SK-N-MC (cell line): ENCODE results near the gene KRT73.

ENCODE experiments used
- DNase-seq: peaks from one replicate; pipeline ENCODE4 v3.0.0-alpha.2; 2011; ENCODE audit warnings: low read depth, low spot score
- H3K27ac ChIP-seq: fragments of 200-600 bp; sonication (generic); 2 replicates; pipeline ENCODE4 v1.5.1; 2016; ENCODE audit warnings: mixed run types
- H3K36me3 ChIP-seq: fragments of 200-600 bp; sonication (generic); 2 replicates; pipeline ENCODE4 v1.6.1; 2017; ENCODE audit warnings: antibody characterized with exemption, low read length, mixed read lengths; ENCODE audit not compliant: insufficient read depth
- H3K4me3 ChIP-seq: fragments of 200-600 bp; sonication (generic); 2 replicates; pipeline ENCODE4 v1.5.1; 2016
- H3K9ac ChIP-seq: fragments of 200-600 bp; sonication (generic); 2 replicates; pipeline ENCODE4 v1.8.0; 2017; ENCODE audit warnings: mixed run types, mixed read lengths; ENCODE audit not compliant: insufficient read length
- H3K9me3 ChIP-seq: fragments of 200-600 bp; sonication (generic); 2 replicates; pipeline ENCODE4 v1.6.1; 2017; ENCODE audit warnings: low read depth, mild to moderate bottlenecking, antibody characterized with exemption, low read length, moderate library complexity, mixed read lengths
- EZH2 ChIP-seq: fragments of 200-600 bp; sonication (generic); IDR thresholded peaks from one replicate; pipeline ENCODE4 v1.6.1; 2017; ENCODE audit warnings: antibody characterized with exemption
- FOXP2 ChIP-seq: optimal IDR thresholded peaks from 2 replicates; pipeline ENCODE3; 2011; ENCODE audit warnings: mild to moderate bottlenecking, moderate library complexity; ENCODE audit not compliant: insufficient read depth; ENCODE audit errors: extremely low read length, control extremely low read depth
- POLR2AphosphoS5 ChIP-seq: IDR thresholded peaks from 2 replicates; pipeline ENCODE4 v1.6.1; 2012; ENCODE audit warnings: mild to moderate bottlenecking, low read depth, low read length, borderline replicate concordance

KRT73 gene

GRCh38 chr12:52616680-52617402 is 1.5 kb downstream of the KRT73 start:
- no peaks in the 10 kb centered on the region for H3K9me3 ChIP-seq
- TF ChIP-seq FOXP2 (no peak), EZH2 (no peak), POLR2AphosphoS5 (no peak)
- no peak overlapping the region for H3K4me3 ChIP-seq
- no peak overlapping the region for H3K9ac ChIP-seq
- DNase-seq, result no peak
- no peaks in the 10 kb centered on the region for H3K36me3 ChIP-seq
- H3K27ac ChIP-seq, result no peak overlapping the region

GRCh38 chr12:52615912-52616311 is 2.4 kb downstream of the KRT73 start:
- H3K9ac ChIP-seq, result no peak overlapping the region

GRCh38 chr12:52615208-52615868 is 3.0 kb downstream of the KRT73 start:
- H3K4me3 ChIP-seq, result no peak overlapping the region
- no peaks in the 10 kb centered on the region for H3K9me3 ChIP-seq
- no peak for DNase-seq
- no peaks in the 10 kb centered on the region for H3K36me3 ChIP-seq
- H3K9ac ChIP-seq, result no peak overlapping the region
- no peak for TF ChIP-seq POLR2AphosphoS5
- no peak overlapping the region for H3K27ac ChIP-seq

More at GRCh38 chr12:52615912-52616311, 2.4 kb downstream of the KRT73 start:
- no peaks in the 10 kb centered on the region for H3K9me3 ChIP-seq
- no peak overlapping the region for H3K27ac ChIP-seq
- H3K4me3 ChIP-seq, result no peak overlapping the region
- H3K36me3 ChIP-seq, result no peaks in the 10 kb centered on the region
- DNase-seq, result no peak
- TF ChIP-seq EZH2 (no peak), POLR2AphosphoS5 (no peak), FOXP2 (no peak)

- Histone ChIP-seq H3K9ac (no peak overlapping the region), H3K9me3 (no peaks in the 10 kb centered on the region), H3K27ac (no peak overlapping the region), H3K36me3 (no peaks in the 10 kb centered on the region), H3K4me3 (no peak overlapping the region)
- no peak for DNase-seq
- no peak for TF ChIP-seq FOXP2
- TF ChIP-seq POLR2AphosphoS5, result no peak
- no peak for TF ChIP-seq EZH2
Measured at GRCh38 chr12:52614381-52615207, 3.8 kb downstream of the KRT73 start.

- DNase-seq, result no peak
- no peaks in the 10 kb centered on the region for H3K36me3 ChIP-seq
- H3K27ac ChIP-seq, result no peak overlapping the region
- TF ChIP-seq POLR2AphosphoS5 (no peak), EZH2 (no peak), FOXP2 (no peak)
- no peak overlapping the region for H3K4me3 ChIP-seq
- no peak overlapping the region for H3K9ac ChIP-seq
- no peaks in the 10 kb centered on the region for H3K9me3 ChIP-seq
Measured at GRCh38 chr12:52613384-52614030, 4.9 kb downstream of the KRT73 start.

GRCh38 chr12:52612431-52613383 is 5.7 kb downstream of the KRT73 start:
- no peak overlapping the region for H3K9ac ChIP-seq
- no peak overlapping the region for H3K27ac ChIP-seq
- H3K36me3 ChIP-seq, result no peaks in the 10 kb centered on the region
- H3K4me3 ChIP-seq, result no peak overlapping the region
- TF ChIP-seq POLR2AphosphoS5 (no peak), EZH2 (no peak), FOXP2 (no peak)
- no peak for DNase-seq
- H3K9me3 ChIP-seq, result no peaks in the 10 kb centered on the region

- no peak overlapping the region for H3K9ac ChIP-seq
- TF ChIP-seq FOXP2 (no peak), POLR2AphosphoS5 (no peak), EZH2 (no peak)
- H3K4me3 ChIP-seq, result no peak overlapping the region
- H3K36me3 ChIP-seq, result no peaks in the 10 kb centered on the region
- H3K27ac ChIP-seq, result no peak overlapping the region
- no peaks in the 10 kb centered on the region for H3K9me3 ChIP-seq
- DNase-seq, result no peak
Measured at GRCh38 chr12:52611080-52611468, 7.3 kb downstream of the KRT73 start.
